GM18858 (cell line): ENCODE measurements around the gene KIF1A.

ENCODE experiments used
- ATAC-seq: cut with Tn5 transposase; IDR thresholded peaks from one replicate; pipeline ENCODE4 v1.9.1; 2021; ENCODE audit not compliant: unreplicated experiment

The KIF1A gene

GRCh38 chr2:240821429-240821778 is 1.4 kb upstream of the KIF1A start:
- no peak for ATAC-seq

- no peak for ATAC-seq
Observed at GRCh38 chr2:240820607-240821428, 799 bp upstream of the KIF1A start.

GRCh38 chr2:240819126-240819857 is 727 bp downstream of the KIF1A start:
- no peak for ATAC-seq

GRCh38 chr2:240818293-240819125 is 1.5 kb downstream of the KIF1A start:
- no peak for ATAC-seq

GRCh38 chr2:240817496-240818292 is 2.3 kb downstream of the KIF1A start:
- ATAC-seq: no peak

GRCh38 chr2:240816584-240817495 is 3.2 kb downstream of the KIF1A start:
- ATAC-seq: no peak

- no peak for ATAC-seq
Observed at GRCh38 chr2:240815761-240816583, 4.0 kb downstream of the KIF1A start.

GRCh38 chr2:240814946-240815760 is 4.9 kb downstream of the KIF1A start:
- no peak for ATAC-seq

GRCh38 chr2:240814280-240814679 is 5.7 kb downstream of the KIF1A start:
- no peak for ATAC-seq

- no peak for ATAC-seq
Observed at GRCh38 chr2:240813231-240813921, 6.6 kb downstream of the KIF1A start.

- ATAC-seq: no peak
Observed at GRCh38 chr2:240812721-240813120, 7.3 kb downstream of the KIF1A start.

- ATAC-seq: no peak
Observed at GRCh38 chr2:240812301-240812680, 7.7 kb downstream of the KIF1A start.

- ATAC-seq: no peak
Observed at GRCh38 chr2:240811346-240812300, 8.4 kb downstream of the KIF1A start.

- no peak for ATAC-seq
Observed at GRCh38 chr2:240810621-240811020, 9.4 kb downstream of the KIF1A start.

- ATAC-seq: no peak
Observed at GRCh38 chr2:240810199-240810598, 9.8 kb downstream of the KIF1A start.

GRCh38 chr2:240809276-240809675 is 10.7 kb downstream of the KIF1A start:
- ATAC-seq: no peak
